DMS79 treated with DMSO at 0.1 percent for 48 hours (cell line): ENCODE measurements around the gene ETV3.

Experiments used
- DNase-seq: peaks from one replicate; lab custom pipeline; 2025; lab: John Stamatoyannopoulos, UW

The ETV3 gene

GRCh38 chr1:157091186-157091585 is 47.0 kb downstream of the ETV3 start:
- no peak for DNase-seq

- DNase-seq = no peak
Observed at GRCh38 chr1:157090771-157091170, 47.4 kb downstream of the ETV3 start.

GRCh38 chr1:157090196-157090647 is 48.0 kb downstream of the ETV3 start:
- peak; percentile 57 for DNase-seq

- DNase-seq = no peak
Observed at GRCh38 chr1:157089789-157090188, 48.4 kb downstream of the ETV3 start.

- DNase-seq = no peak
Observed at GRCh38 chr1:157088607-157089006, 49.6 kb downstream of the ETV3 start.

- DNase-seq = no peak
Observed at GRCh38 chr1:157087030-157087429, 51.2 kb downstream of the ETV3 start.

- no peak for DNase-seq
Observed at GRCh38 chr1:157086299-157086698, 51.9 kb downstream of the ETV3 start.

GRCh38 chr1:157085421-157085820 is 52.8 kb downstream of the ETV3 start:
- no peak for DNase-seq

- DNase-seq = no peak
Observed at GRCh38 chr1:157084720-157085119, 53.5 kb downstream of the ETV3 start.

GRCh38 chr1:157081707-157082106 is 56.5 kb downstream of the ETV3 start:
- DNase-seq = no peak

GRCh38 chr1:157080714-157081113 is 57.5 kb downstream of the ETV3 start:
- no peak for DNase-seq

- no peak for DNase-seq
Observed at GRCh38 chr1:157077394-157077793, 60.8 kb downstream of the ETV3 start.

GRCh38 chr1:157073944-157074685 is 64.1 kb downstream of the ETV3 start:
- DNase-seq = peak; percentile 37
